IPS-18c (cell line): ENCODE results near the gene NDUFAF3.

ENCODE experiments used
- H3K4me3 ChIP-seq: 2 replicates; pipeline ENCODE4 v1.7.0; 2013; ENCODE audit warnings: low read depth, mild to moderate bottlenecking, low read length, moderate library complexity; ENCODE audit not compliant: insufficient read depth
- H3K9me3 ChIP-seq: one replicate; pipeline ENCODE4 v1.6.1; 2013; ENCODE audit warnings: mild to moderate bottlenecking, low read length, moderate library complexity; ENCODE audit not compliant: control insufficient read depth, insufficient read depth

The NDUFAF3 gene

GRCh38 chr3:49025793-49026520 lies 4.0 kb downstream of the NDUFAF3 start:
- Histone ChIP-seq H3K4me3 (no peak overlapping the region), H3K9me3 (no peaks in the 10 kb centered on the region)

DNA sequence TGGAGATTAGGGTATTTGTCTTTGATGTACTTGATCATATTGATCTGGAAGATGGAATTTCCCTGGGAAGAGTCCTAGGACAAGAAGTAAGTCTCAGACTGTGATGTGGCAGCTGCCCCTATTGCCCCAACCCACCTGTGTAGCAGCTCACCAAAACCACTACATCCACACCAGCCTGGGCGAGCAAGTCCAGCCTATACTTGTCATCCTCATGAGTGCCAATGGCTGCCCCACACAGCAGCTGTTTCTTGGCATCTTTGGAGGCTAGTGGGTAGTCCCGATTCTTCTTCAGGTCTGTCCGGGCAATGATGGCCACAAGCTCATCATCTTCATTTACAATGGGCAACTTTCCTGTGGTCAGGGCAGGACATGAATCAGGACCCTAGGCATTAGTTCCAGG lies 4.6 kb downstream of the NDUFAF3 start:
- no peak overlapping the region for H3K4me3 ChIP-seq

DNA sequence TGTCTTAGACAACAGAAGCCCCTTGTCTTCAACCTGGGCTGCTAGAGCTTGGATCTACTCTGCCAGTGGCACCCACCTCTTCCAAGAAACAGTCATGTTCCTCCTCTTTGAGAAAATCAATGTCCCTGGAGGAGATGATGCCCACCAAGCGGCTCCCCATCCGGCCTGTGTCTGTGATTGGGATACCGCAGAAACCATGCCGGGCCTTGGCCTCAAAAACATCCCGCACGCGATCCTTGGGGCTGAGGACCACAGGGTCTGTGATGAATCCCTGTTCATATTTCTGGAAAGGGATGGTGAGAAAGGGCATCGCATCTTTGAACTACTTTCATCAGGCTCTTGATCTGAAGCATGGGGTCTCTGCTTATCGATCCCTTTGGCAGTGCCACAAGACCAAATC lies 5.7 kb downstream of the NDUFAF3 start:
- Histone ChIP-seq H3K4me3 (no peak overlapping the region), H3K9me3 (no peaks in the 10 kb centered on the region)

More for the DNA sequence above, 4.6 kb downstream of the NDUFAF3 start:
- no peaks in the 10 kb centered on the region for H3K9me3 ChIP-seq

GRCh38 chr3:49028298-49028672 lies 6.4 kb downstream of the NDUFAF3 start:
- peak overlapping the region; percentile 74 for H3K4me3 ChIP-seq

GRCh38 chr3:49028673-49029562 lies 7.0 kb downstream of the NDUFAF3 start, which contains the start of gene IMPDH2:
Gene IMPDH2 (minus strand): TSS chr3:49029398. CDS start chr3:49029350, 48 bp downstream.
- H3K9me3 ChIP-seq, result no peaks in the 10 kb centered on the region
- peak within 1 kb of the TSS; percentile 74 for H3K4me3 ChIP-seq

More at GRCh38 chr3:49028298-49028672, 6.4 kb downstream of the NDUFAF3 start:
- H3K9me3 ChIP-seq, result no peaks in the 10 kb centered on the region

GRCh38 chr3:49029563-49029884 lies 7.6 kb downstream of the NDUFAF3 start:
- no peak overlapping the region for H3K4me3 ChIP-seq
- no peaks in the 10 kb centered on the region for H3K9me3 ChIP-seq

DNA sequence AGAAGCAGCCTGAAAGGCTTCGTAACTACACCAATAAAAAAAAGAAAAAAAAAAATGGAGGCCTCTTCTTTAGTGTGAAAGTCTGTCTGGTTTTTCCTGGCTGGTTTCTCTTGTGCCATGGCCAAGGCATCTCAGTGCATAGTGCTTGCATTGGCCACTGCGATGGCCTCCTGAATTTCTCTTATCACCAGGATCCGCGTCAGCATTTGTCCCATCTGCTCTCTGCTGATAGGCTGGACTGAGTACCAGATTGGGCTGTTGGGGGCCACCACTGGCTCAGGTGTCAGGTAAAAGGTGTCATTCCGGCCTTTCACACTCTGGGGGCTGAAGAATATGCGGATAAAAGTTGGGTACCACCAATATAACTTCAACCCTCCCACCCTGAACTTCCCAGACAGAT lies 8.4 kb downstream of the NDUFAF3 start:
- H3K9me3 ChIP-seq, result no peaks in the 10 kb centered on the region
- no peak overlapping the region for H3K4me3 ChIP-seq

- H3K9me3 ChIP-seq, result no peaks in the 10 kb centered on the region
- no peak overlapping the region for H3K4me3 ChIP-seq
These were observed 10.9 kb downstream of the NDUFAF3 start for GRCh38 chr3:49032646-49033304.

- H3K4me3 ChIP-seq, result no peak overlapping the region
- H3K9me3 ChIP-seq, result no peaks in the 10 kb centered on the region
These were observed 12.7 kb downstream of the NDUFAF3 start for GRCh38 chr3:49034650-49035049.

- no peaks in the 10 kb centered on the region for H3K9me3 ChIP-seq
- H3K4me3 ChIP-seq, result no peak overlapping the region
These were observed 13.4 kb downstream of the NDUFAF3 start for GRCh38 chr3:49035281-49035680.

GRCh38 chr3:49053543-49053942 lies 31.6 kb downstream of the NDUFAF3 start:
- Histone ChIP-seq H3K9me3 (no peaks in the 10 kb centered on the region), H3K4me3 (no peak overlapping the region)

DNA sequence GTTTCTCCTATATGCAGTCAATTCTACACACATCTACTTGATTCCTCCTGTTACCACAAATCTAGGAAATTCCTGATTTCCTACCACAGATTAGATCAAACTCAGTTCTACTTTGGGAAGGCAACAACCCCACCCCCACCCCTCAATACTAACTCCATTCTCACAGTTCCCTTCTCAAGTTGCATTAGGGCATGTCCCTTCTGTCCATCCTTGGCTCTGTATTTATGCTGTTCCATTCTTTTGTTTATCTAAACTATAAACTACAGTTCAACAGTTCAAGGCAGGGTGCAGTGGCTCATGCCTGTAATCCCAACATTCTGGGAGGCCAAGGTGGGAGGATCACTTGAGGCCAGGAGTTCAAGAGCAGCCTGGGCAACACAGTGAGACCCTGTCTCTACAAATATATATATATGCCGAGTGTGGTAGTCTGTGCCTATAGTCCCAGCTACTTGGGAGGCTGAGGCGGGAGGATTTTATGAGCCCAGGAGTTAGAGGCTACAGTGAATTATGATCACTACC lies 32.5 kb downstream of the NDUFAF3 start:
- H3K4me3 ChIP-seq, result no peak overlapping the region
- H3K9me3 ChIP-seq, result no peaks in the 10 kb centered on the region

DNA sequence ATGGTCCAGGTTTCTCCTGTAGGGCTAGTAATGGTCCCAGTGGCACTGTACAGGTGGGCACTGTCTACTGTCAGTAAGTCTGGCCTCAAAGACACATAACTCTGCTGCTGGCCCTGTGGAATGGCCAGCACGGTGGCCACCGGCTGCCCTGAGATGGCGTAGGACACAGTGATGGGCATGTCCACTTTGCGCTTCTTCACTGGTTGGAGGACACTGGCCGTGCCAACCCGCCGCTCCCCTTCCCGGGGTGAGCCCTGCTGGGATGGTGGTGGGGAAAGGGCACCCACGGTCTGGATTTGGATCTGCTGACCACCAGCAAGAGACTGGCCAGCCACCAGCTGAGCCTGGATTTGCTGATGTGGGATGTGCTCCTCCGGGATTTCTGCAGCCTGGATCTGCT lies 35.3 kb downstream of the NDUFAF3 start:
- no peak overlapping the region for H3K4me3 ChIP-seq
- H3K9me3 ChIP-seq, result no peaks in the 10 kb centered on the region

DNA sequence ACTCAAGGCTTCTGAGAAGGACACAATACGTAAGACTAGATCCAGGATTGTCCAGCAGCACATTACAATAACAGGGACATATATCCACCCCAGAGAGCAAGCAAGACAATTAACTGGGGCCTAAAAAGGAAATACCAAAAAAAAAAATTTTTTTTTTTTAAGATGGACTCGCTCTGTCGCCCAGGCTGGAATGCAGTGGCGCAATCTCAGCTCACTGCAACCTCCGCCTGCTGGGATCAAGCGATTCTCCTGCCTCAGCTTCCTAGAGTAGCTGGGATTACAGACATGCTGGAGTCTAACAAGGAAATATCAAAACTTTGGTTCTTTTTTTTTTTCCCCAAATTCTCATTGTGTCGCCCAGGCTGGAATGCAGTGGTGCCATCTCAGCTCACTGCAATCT lies 36.1 kb downstream of the NDUFAF3 start:
- Histone ChIP-seq H3K4me3 (no peak overlapping the region), H3K9me3 (no peaks in the 10 kb centered on the region)
